Measurements from ENCODE around the gene PRRT1B.

DNA sequence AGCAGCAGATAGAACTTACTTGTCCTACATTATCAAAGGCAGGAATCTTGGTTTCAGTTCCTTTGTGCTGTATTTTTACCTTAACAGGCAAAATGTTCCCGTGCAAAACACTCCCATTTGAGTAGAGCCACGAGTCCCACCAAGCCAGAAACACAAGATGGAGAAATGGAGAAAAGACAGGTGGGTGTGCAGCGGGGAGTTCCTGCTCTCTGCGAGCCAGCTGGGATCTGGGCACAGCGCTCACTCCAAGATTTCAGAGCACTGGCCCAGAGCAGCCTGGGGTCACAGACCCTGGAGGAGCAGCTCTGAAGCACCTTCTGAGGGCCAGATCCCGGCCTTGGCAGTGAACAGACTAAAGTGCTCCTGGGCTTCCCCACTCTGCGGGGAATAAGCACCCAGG lies 17.1 kb upstream of the PRRT1B start:
- TF ChIP-seq, protein P1, sequence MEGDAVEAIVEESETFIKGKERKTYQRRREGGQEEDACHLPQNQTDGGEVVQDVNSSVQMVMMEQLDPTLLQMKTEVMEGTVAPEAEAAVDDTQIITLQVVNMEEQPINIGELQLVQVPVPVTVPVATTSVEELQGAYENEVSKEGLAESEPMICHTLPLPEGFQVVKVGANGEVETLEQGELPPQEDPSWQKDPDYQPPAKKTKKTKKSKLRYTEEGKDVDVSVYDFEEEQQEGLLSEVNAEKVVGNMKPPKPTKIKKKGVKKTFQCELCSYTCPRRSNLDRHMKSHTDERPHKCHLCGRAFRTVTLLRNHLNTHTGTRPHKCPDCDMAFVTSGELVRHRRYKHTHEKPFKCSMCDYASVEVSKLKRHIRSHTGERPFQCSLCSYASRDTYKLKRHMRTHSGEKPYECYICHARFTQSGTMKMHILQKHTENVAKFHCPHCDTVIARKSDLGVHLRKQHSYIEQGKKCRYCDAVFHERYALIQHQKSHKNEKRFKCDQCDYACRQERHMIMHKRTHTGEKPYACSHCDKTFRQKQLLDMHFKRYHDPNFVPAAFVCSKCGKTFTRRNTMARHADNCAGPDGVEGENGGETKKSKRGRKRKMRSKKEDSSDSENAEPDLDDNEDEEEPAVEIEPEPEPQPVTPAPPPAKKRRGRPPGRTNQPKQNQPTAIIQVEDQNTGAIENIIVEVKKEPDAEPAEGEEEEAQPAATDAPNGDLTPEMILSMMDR (IDR thresholded peaks at IDR 0.05), result no peak
- TF ChIP-seq POLR2A (IDR thresholded peaks at IDR 0.05), result no peak
- TF ChIP-seq POLR2AphosphoS5 (IDR thresholded peaks at IDR 0.05), result no peak

Measured in transverse colon (tissue), 4 donors.